K562 (cell line): ENCODE measurements around the gene LCN15. TPM values are rescaled to one million over a fixed set of nuclear protein-coding genes. Genes with fewer than 3 reads are reported as not detected.

Experiments
- ATAC-seq: fragments of 200-7000 bp; cut with Tn5 transposase; 3 replicates; pipeline ENCODE4 v1.9.1; 2020; ENCODE audit warnings: moderate library complexity
- BruUV-seq: library from RNA; stranded (reverse); fragments of 400-500 nt; replicated peaks from 2 replicates; lab custom pipeline; 2021; lab: Mats Ljungman, UMichigan
- CTCF ChIA-PET: fragments of 300-600 bp; formaldehyde crosslinking; extraction: SDS; loops from one replicate; lab custom pipeline; 2021; ENCODE audit warnings: low intra/inter-chr PET ratio; lab: Yijun Ruan, JAX
- POLR2A ChIA-PET: fragments of 300-600, 350-650 bp; sonication (Branson Sonifier 250); formaldehyde crosslinking; extraction: SDS; loops from one replicate; lab custom pipeline; 2021; ENCODE audit warnings: antibody characterized with exemption, inconsistent platforms; lab: Yijun Ruan, JAX
- DNase-seq, 4 experiments: peaks; one replicate each; pipeline versions ENCODE4 v3.0.0 to v3.0.0-alpha.2; 2011 to 2018; ENCODE audit warnings: low spot score in 3 of 4, mixed read lengths in 3 of 4; ENCODE audit errors: extremely low read depth in 1 of 4
- FAIRE-seq: peaks from 2 replicates; lab custom pipeline; 2011; peaks lifted over from hg19 to GRCh38; lab: Jason Lieb, UNC
- H2AFZ ChIP-seq: 2 replicates; pipeline ENCODE4 v1.6.0; 2011; ENCODE audit warnings: low read depth, low read length, control low read depth, inconsistent platforms
- H3K27ac ChIP-seq: fragments of 200-600 bp; 3 replicates; pipeline ENCODE4 v1.8.0; 2011; ENCODE audit warnings: low read depth, mild to moderate bottlenecking, control low read depth, inconsistent platforms, low read length, moderate library complexity, mixed read lengths; ENCODE audit errors: extremely low read depth
- H3K27me3 ChIP-seq, 2 experiments: fragments of 300-600 bp in 1 of 2; 2 replicates in 1 of 2; 3 replicates in 1 of 2; pipeline versions ENCODE4 v1.6.0 to v1.8.0; 2011; ENCODE audit warnings: inconsistent platforms in 2 of 2, low read length in 2 of 2, mild to moderate bottlenecking in 1 of 2, mixed read lengths in 1 of 2, moderate library complexity in 1 of 2; ENCODE audit not compliant: control insufficient read depth in 2 of 2, insufficient read depth in 2 of 2
- H3K36me3 ChIP-seq: fragments of 300-600 bp; 3 replicates; pipeline ENCODE4 v1.8.0; 2011; ENCODE audit warnings: mild to moderate bottlenecking, low read length, inconsistent platforms; ENCODE audit not compliant: control insufficient read depth, insufficient read depth
- H3K4me1 ChIP-seq, 2 experiments: fragments of 200-600 bp in 1 of 2; replicated peaks in 1 of 2; 2 replicates in 1 of 2; 3 replicates in 1 of 2; pipeline versions ENCODE4 v1.5.1 to v1.8.0; 2011; ENCODE audit warnings: inconsistent platforms in 2 of 2, low read length in 2 of 2, mild to moderate bottlenecking in 1 of 2, mixed read lengths in 1 of 2, moderate library complexity in 1 of 2; ENCODE audit not compliant: control insufficient read depth in 2 of 2, insufficient read depth in 2 of 2
- H3K4me2 ChIP-seq: 2 replicates; pipeline ENCODE4 v1.6.1; 2011; ENCODE audit warnings: low read length, control low read depth, inconsistent platforms, mixed read lengths; ENCODE audit not compliant: insufficient read depth
- H3K4me3 ChIP-seq: fragments of 200-600 bp; sonication (generic), shearing (Covaris generic); 2 replicates; pipeline ENCODE4 v1.5.1; 2016; ENCODE audit warnings: control low read depth, inconsistent platforms
- H3K79me2 ChIP-seq: fragments of 200-600 bp; 3 replicates; pipeline ENCODE4 v1.8.0; 2011; ENCODE audit warnings: low read length, inconsistent platforms; ENCODE audit not compliant: control insufficient read depth, insufficient read depth
- H3K9ac ChIP-seq, 2 experiments: 2 replicates each; pipeline versions ENCODE4 v1.6.0 to v1.6.1; 2011; ENCODE audit warnings: low read depth in 2 of 2, low read length in 2 of 2, control low read depth in 1 of 2, inconsistent platforms in 1 of 2, mild to moderate bottlenecking in 1 of 2, mixed read lengths in 1 of 2; ENCODE audit not compliant: insufficient read depth in 1 of 2
- H3K9me1 ChIP-seq: one replicate; pipeline ENCODE4 v1.6.0; 2011; ENCODE audit warnings: inconsistent platforms, mild to moderate bottlenecking, low read length, moderate library complexity; ENCODE audit not compliant: control insufficient read depth, insufficient read depth
- H3K9me3 ChIP-seq: replicated peaks from 2 replicates; pipeline ENCODE4 v1.5.1; 2011; ENCODE audit warnings: low read depth, low read length, inconsistent platforms; ENCODE audit not compliant: control insufficient read depth, insufficient read depth
- H4K20me1 ChIP-seq: replicated peaks from 2 replicates; pipeline ENCODE4 v1.6.1; 2011; ENCODE audit warnings: low read length, inconsistent platforms, mixed read lengths; ENCODE audit not compliant: control insufficient read depth, insufficient read depth
- BHLHE40 ChIP-seq: IDR thresholded peaks from 2 replicates; pipeline ENCODE4 v1.6.1; 2011; ENCODE audit warnings: low read length, improper control_type of control experiment
- CEBPZ ChIP-seq: fragments of 150-350 bp; IDR thresholded peaks from 2 replicates; pipeline ENCODE4 v1.6.1; 2014; ENCODE audit warnings: low read depth, mild to moderate bottlenecking, low read length, borderline replicate concordance
- ELF1 ChIP-seq: fragments of 200-800 bp; sonication (Bioruptor generic); IDR thresholded peaks from 2 replicates; pipeline ENCODE4 v1.6.1; 2016; ENCODE audit warnings: missing genetic modification characterization, missing compliant biosample characterization
- HNRNPLL ChIP-seq: fragments of 200-400 bp; formaldehyde crosslinking; IDR thresholded peaks from 2 replicates; pipeline ENCODE4 v1.6.1; 2017; ENCODE audit warnings: low read length, low read depth, mild to moderate bottlenecking; ENCODE audit not compliant: poor library complexity, severe bottlenecking
- PCBP1 ChIP-seq: fragments of 200-400 bp; formaldehyde crosslinking; IDR thresholded peaks from 2 replicates; pipeline ENCODE4 v1.6.1; 2018; ENCODE audit warnings: mild to moderate bottlenecking, low read depth, low read length; ENCODE audit not compliant: poor library complexity, severe bottlenecking
- ZBTB7A ChIP-seq: IDR thresholded peaks from 2 replicates; pipeline ENCODE4 v1.6.1; 2011; ENCODE audit warnings: low read depth, mild to moderate bottlenecking, low read length, moderate library complexity, borderline replicate concordance; ENCODE audit not compliant: control insufficient read depth
- ZNF766 ChIP-seq: fragments of 200-800 bp; sonication (Bioruptor generic); conservative IDR thresholded peaks from 2 replicates; pipeline ENCODE4 v1.6.1; 2016; ENCODE audit warnings: missing genetic modification characterization, missing compliant biosample characterization
- WGBS: fragments of 100-300 bp; shearing (Covaris generic); methylation state at CpG from one replicate; pipeline ENCODE4 v1.1.6; 2016; ENCODE audit warnings: low coverage, mixed read lengths; ENCODE audit not compliant: insufficient coverage; ENCODE audit errors: missing lambda C conversion rate; 5-methylcytosine and 5-hydroxymethylcytosine counted together
- in situ Hi-C: fragments of 300-500 bp; cut with MboI; formaldehyde crosslinking; loops from 4 replicates; pipeline ENCODE4 v1.15.0; 2018; ENCODE audit warnings: inconsistent platforms, mixed read lengths
- intact Hi-C: fragments of 100-400 bp; cut with micrococcal nuclease; formaldehyde crosslinking; loops from 2 replicates; pipeline ENCODE4 v1.14.2; 2022
- polyA plus RNA-seq, 8 experiments: library from polyadenylated mRNA; depleted of rRNA in 4 of 8; stranded (reverse) in 5 of 8; unstranded in 3 of 8; fragments of >200 nt; fragmentation: Nextera tagmentation in 2 of 8; fragmentation: Illumina TruSeq in 1 of 8; extraction: Ambion mirVana in 2 of 8; extraction: Trizol in 1 of 8; gene quantifications; 2 replicates each; pipeline versions ENCODE4 v1.2.1 to v1.2.3, GENCODE V29; 2011 to 2014; ENCODE audit warnings: inconsistent platforms in 1 of 8, missing spikeins in 1 of 8
- total RNA-seq, 7 experiments: library from RNA; depleted of rRNA in 6 of 7; stranded (reverse); fragments of >200 nt in 6 of 7; fragmentation: Illumina TruSeq in 2 of 7; extraction: Trizol in 2 of 7; gene quantifications; 2 replicates each; pipeline versions ENCODE4 v1.2.1 to v1.2.3, GENCODE V29; 2011 to 2021; ENCODE audit warnings: low replicate concordance in 1 of 7

LCN15 gene
- total and polyA plus RNA-seq, 9 of the 15 experiments (the other 6 are each of a cell fraction or from before 2014, with no cell fraction given) = 0.66 TPM; not detected in 8

- TF ChIP-seq BHLHE40 (no peak), ELF1 (no peak), CEBPZ (no peak), HNRNPLL (no peak), ZBTB7A (peak; percentile 81)
These were observed 18.7 kb downstream of the LCN15 start (continued) for GRCh38 chr9:136745389-136746154.

GRCh38 chr9:136744773-136745172 lies 19.5 kb downstream of the LCN15 start:
- DNase-seq (no peak), FAIRE-seq (no peak), ATAC-seq (no peak; the same call in 2 of the 3 replicates)
- H3K4me3 ChIP-seq = no peak overlapping the region
- peaks cover 16 to 96% of the 10 kb centered on the region in 2 experiments for H3K4me1 ChIP-seq
- no peak overlapping the region for H3K4me2 ChIP-seq
- H3K79me2 ChIP-seq = no peaks in the 10 kb centered on the region
- H3K27ac ChIP-seq = no peak overlapping the region
- WGBS = 72% methylated on average over 4 of the region's 18 CpGs
- no peaks in the 10 kb centered on the region for H3K36me3 ChIP-seq
- no peaks in the 10 kb centered on the region for H4K20me1 ChIP-seq
- no peaks in the 10 kb centered on the region for H3K9me3 ChIP-seq
- CTCF ChIA-PET = interaction anchor here (0.7 kb wide), 1 partner anchor 100 kb away, joined by 3 read pairs; no protein-coding TSS in a partner anchor
- no TSS peak for BruUV-seq
- H3K27me3 ChIP-seq = no peaks in the 10 kb centered on the region; a peak in 1 of 5 replicates
- POLR2A ChIA-PET = interaction anchor here (2.0 kb wide), 2 partner anchors 15 to 17 kb away, joined by 10 to 17 read pairs; no protein-coding TSS in a partner anchor
- H2AFZ ChIP-seq = no peak overlapping the region
- no peak overlapping the region; a peak in 1 of 4 replicates for H3K9ac ChIP-seq
- in situ Hi-C loops = no loop called here
- TF ChIP-seq ZNF766 (CRISPR knock-in tag) = no peak
- peak; percentile 27 for TF ChIP-seq PCBP1
- intact Hi-C loops = no loop called here
- H3K9me1 ChIP-seq = no peaks in the 10 kb centered on the region
